ENCODE data around the gene DENND6B. TPM values are rescaled to one million over a fixed set of nuclear protein-coding genes. Genes with fewer than 3 reads are reported as not detected.

DENND6B gene
- total and polyA plus RNA-seq, 2 of the 13 experiments (the other 11 are each of a cell fraction or from before 2014, with no cell fraction given), result 0.95 to 3.8 TPM

- TF ChIP-seq ZNF280D (CRISPR knock-in tag; IDR thresholded peaks at IDR 0.05), result no peak
- TF ChIP-seq MBD4 (IDR thresholded peaks at IDR 0.05; ENCODE audit: borderline replicate concordance, low read length), result no peak
- no peak for TF ChIP-seq CC2D1A (CRISPR knock-in tag; IDR thresholded peaks at IDR 0.05)
- TF ChIP-seq TGIF2 (CRISPR knock-in tag; IDR thresholded peaks at IDR 0.05), result no peak
- TF ChIP-seq ZNF746 (CRISPR knock-in tag; IDR thresholded peaks at IDR 0.05), result peak; percentile 82
- no peak for TF ChIP-seq USF2 (IDR thresholded peaks at IDR 0.05; ENCODE audit: low read depth, low read length)
- TF ChIP-seq USF2 (CRISPR knock-in tag; IDR thresholded peaks at IDR 0.05; ENCODE audit: borderline replicate concordance), result no peak
- TF ChIP-seq CAMTA2 (CRISPR knock-in tag; IDR thresholded peaks at IDR 0.05; ENCODE audit: borderline replicate concordance), result no peak
- TF ChIP-seq MAZ (IDR thresholded peaks at IDR 0.05; ENCODE audit: borderline replicate concordance, low read depth, low read length), result peak; percentile 77; the same call in 1 of the 2 replicates
- no peak for TF ChIP-seq MAZ (CRISPR knock-in tag; IDR thresholded peaks at IDR 0.05; ENCODE audit: low read depth)
- no peak for TF ChIP-seq IRX3 (CRISPR knock-in tag; IDR thresholded peaks at IDR 0.05; ENCODE audit: borderline replicate concordance, low read depth)
- TF ChIP-seq SP4 (CRISPR knock-in tag; IDR thresholded peaks at IDR 0.05), result no peak
- TF ChIP-seq ZNF724P (CRISPR knock-in tag; IDR thresholded peaks at IDR 0.05; ENCODE audit: borderline replicate concordance), result no peak; the same call in 1 of the 2 replicates
- no peak for TF ChIP-seq CERS6 (CRISPR knock-in tag; IDR thresholded peaks at IDR 0.05)
- no peak for TF ChIP-seq ZNF207 (IDR thresholded peaks at IDR 0.05; ENCODE audit: borderline replicate concordance)
- TF ChIP-seq, protein P1, sequence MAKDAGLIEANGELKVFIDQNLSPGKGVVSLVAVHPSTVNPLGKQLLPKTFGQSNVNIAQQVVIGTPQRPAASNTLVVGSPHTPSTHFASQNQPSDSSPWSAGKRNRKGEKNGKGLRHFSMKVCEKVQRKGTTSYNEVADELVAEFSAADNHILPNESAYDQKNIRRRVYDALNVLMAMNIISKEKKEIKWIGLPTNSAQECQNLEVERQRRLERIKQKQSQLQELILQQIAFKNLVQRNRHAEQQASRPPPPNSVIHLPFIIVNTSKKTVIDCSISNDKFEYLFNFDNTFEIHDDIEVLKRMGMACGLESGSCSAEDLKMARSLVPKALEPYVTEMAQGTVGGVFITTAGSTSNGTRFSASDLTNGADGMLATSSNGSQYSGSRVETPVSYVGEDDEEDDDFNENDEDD (CRISPR knock-in tag; IDR thresholded peaks at IDR 0.05; ENCODE audit: borderline replicate concordance), result no peak
- no peak for TF ChIP-seq MAF1 (CRISPR knock-in tag; IDR thresholded peaks at IDR 0.05; ENCODE audit: borderline replicate concordance)
- no peak for TF ChIP-seq ZNF713 (CRISPR knock-in tag; IDR thresholded peaks at IDR 0.05)
- TF ChIP-seq RBFOX2 (IDR thresholded peaks at IDR 0.05; ENCODE audit: low read depth, low read length), result peak; percentile 62
These were observed 19.8 kb downstream of the DENND6B start, which contains the start of gene PLXNB2 (continued) for GRCh38 chr22:50306753-50307749.

Data from HepG2 (cell line).